Lower leg skin (tissue), 4 donors: ENCODE data around the gene ZNF292. TPM values are rescaled to one million over a fixed set of nuclear protein-coding genes. Genes with fewer than 3 reads are reported as not detected.
"Not testable (repeated sequence)": the region's sequence is repeated elsewhere in the genome, so short reads cannot be mapped to it uniquely, and the experiment has no call there.

Experiments
- DNase-seq, 2 donors: peaks; one replicate each; pipeline ENCODE4 v3.0.0-alpha.2; 2019; ENCODE audit warnings: low spot score in 2 of 2
- H3K4me3 ChIP-seq: fragments of 200-600 bp; sonication (generic); 2 replicates; pipeline ENCODE4 v1.5.1; 2017; ENCODE audit warnings: mild to moderate bottlenecking, low read depth; ENCODE audit not compliant: poor library complexity, severe bottlenecking
- CTCF ChIP-seq, 3 donors: fragments of 450-650 bp; IDR thresholded peaks; one replicate each; pipeline ENCODE4 v1.5.1; 2016; ENCODE audit warnings: antibody characterized with exemption in 3 of 3, mild to moderate bottlenecking in 3 of 3, moderate library complexity in 2 of 3
- POLR2A ChIP-seq, 2 donors: fragments of 450-650 bp; IDR thresholded peaks; one replicate each; pipeline ENCODE4 v1.6.1; 2016 to 2017; ENCODE audit warnings: antibody characterized with exemption in 2 of 2, mild to moderate bottlenecking in 1 of 2, moderate library complexity in 1 of 2
- WGBS, 2 donors: methylation state at CpG; one replicate each; pipeline ENCODE4 v1.1.5; 2018; 5-methylcytosine and 5-hydroxymethylcytosine counted together
- intact Hi-C: fragments of 100-400 bp; cut with DNase I; formaldehyde crosslinking; loops from one replicate; pipeline ENCODE4 v1.15.0; 2023; ENCODE audit warnings: low total_unique reads
- total RNA-seq, 4 donors: library from RNA; depleted of rRNA; stranded (reverse); fragments of >200 nt; gene quantifications; one replicate each; pipeline ENCODE4 v1.1.0, GENCODE V29; 2016

Gene ZNF292
- total RNA-seq, 4 donors from 2014 or later, result 28.5 to 46.8 (median 36.9) TPM

GRCh38 chr6:87297119-87297518, 141.8 kb downstream of the ZNF292 start:
- DNase-seq, result no peak
- intact Hi-C loops, result no loop called here
- 56 to 61% methylated on average over 1 of the region's 1 CpG for WGBS, 2 donors
- no peak for TF ChIP-seq CTCF (IDR thresholded peaks at IDR 0.05)
- TF ChIP-seq POLR2A (IDR thresholded peaks at IDR 0.05), result no peak
- no peak overlapping the region for H3K4me3 ChIP-seq

GRCh38 chr6:87301277-87301676, 145.9 kb downstream of the ZNF292 start:
- H3K4me3 ChIP-seq, DNase-seq, intact Hi-C loops: not testable (repeated sequence)
- 78 to 93% methylated on average over 9 of the region's 9 CpGs for WGBS, 2 donors

GRCh38 chr6:87308970-87309369, 153.6 kb downstream of the ZNF292 start:
- TF ChIP-seq CTCF (IDR thresholded peaks at IDR 0.05) (no peak), POLR2A (IDR thresholded peaks at IDR 0.05) (no peak)
- intact Hi-C loops, result no loop called here
- no peak for DNase-seq
- no peak overlapping the region for H3K4me3 ChIP-seq
- 64 to 71% methylated on average over 4 of the region's 4 CpGs for WGBS, 2 donors

GRCh38 chr6:87312860-87313259, 157.5 kb downstream of the ZNF292 start:
- 0 to 46% methylated on average over 1 of the region's 1 CpG for WGBS, 2 donors
- no peak overlapping the region for H3K4me3 ChIP-seq
- intact Hi-C loops, result no loop called here
- no peak for DNase-seq
- TF ChIP-seq CTCF (IDR thresholded peaks at IDR 0.05) (no peak), POLR2A (IDR thresholded peaks at IDR 0.05) (no peak)

Other genes with a start within 250 kb of the ZNF292 start
- under 1 TPM in 1 of 4 donors, not detected in 3; 0.10 TPM for gene HTR1E, start 218.0 kb upstream of the ZNF292 start, total RNA-seq
- gene CGA, start 60.5 kb upstream of the ZNF292 start, total RNA-seq, result 1 to 10 TPM in 3 of 4 donors, under 1 TPM in 1; 0.59 to 5.9 (median 3.4) TPM
- gene SMIM8, start 167.0 kb downstream of the ZNF292 start, total RNA-seq, result 1 to 10 TPM; 3.1 to 6.2 (median 4.5) TPM
- gene GJB7, start 173.7 kb downstream of the ZNF292 start, total RNA-seq, result under 1 TPM in 1 of 4 donors, not detected in 3; 0.10 TPM
- 1 to 10 TPM in 2 of 4 donors, under 1 TPM in 1, not detected in 1; 0.84 to 1.9 (median 1.3) TPM for gene C6orf163, start 189.2 kb downstream of the ZNF292 start, total RNA-seq